H1 (cell line): ENCODE data around the gene ATP5F1A. TPM values are rescaled to one million over a fixed set of nuclear protein-coding genes. Genes with fewer than 3 reads are reported as not detected.

ENCODE experiments used
- CTCF ChIA-PET: fragments of 300-600 bp; sonication (Branson Sonifier 250); formaldehyde crosslinking; loops from one replicate; lab custom pipeline; 2021; ENCODE audit not compliant: partially characterized antibody; lab: Charles Lee
- POLR2A ChIA-PET: fragments of 300-600 bp; sonication (Branson Sonifier 250); formaldehyde crosslinking; loops from one replicate; lab custom pipeline; 2021; ENCODE audit warnings: inconsistent platforms; ENCODE audit not compliant: partially characterized antibody; lab: Charles Lee
- DNase-seq, 2 experiments: peaks; one replicate each; pipeline versions ENCODE4 v3.0.0 to v3.0.0-alpha.2; 2010 to 2022; ENCODE audit warnings: low spot score in 2 of 2, low read depth in 1 of 2, mixed read lengths in 1 of 2
- FAIRE-seq: peaks from 2 replicates; lab custom pipeline; 2011; peaks lifted over from hg19 to GRCh38; lab: Jason Lieb, UNC
- H2AFZ ChIP-seq: 2 replicates; pipeline ENCODE4 v1.8.1; 2012; ENCODE audit warnings: low read length, inconsistent platforms
- H2AK5ac ChIP-seq: 2 replicates; pipeline ENCODE4 v1.6.1; 2013; ENCODE audit warnings: low read depth, low read length
- H2BK120ac ChIP-seq: replicated peaks from 2 replicates; pipeline ENCODE3; 2013; ENCODE audit warnings: low read depth, low read length, inconsistent platforms
- H2BK12ac ChIP-seq: 2 replicates; pipeline ENCODE4 v1.6.1; 2013; ENCODE audit warnings: low read depth, low read length
- H2BK15ac ChIP-seq: 2 replicates; pipeline ENCODE4 v1.6.1; 2013; ENCODE audit warnings: low read length
- H2BK20ac ChIP-seq: 2 replicates; pipeline ENCODE4 v1.6.1; 2013; ENCODE audit warnings: low read length
- H2BK5ac ChIP-seq: 2 replicates; pipeline ENCODE4 v1.6.1; 2013; ENCODE audit warnings: low read depth, low read length
- H3K14ac ChIP-seq: 2 replicates; pipeline ENCODE4 v1.6.1; 2013; ENCODE audit warnings: inconsistent platforms; ENCODE audit not compliant: insufficient read length
- H3K18ac ChIP-seq: 2 replicates; pipeline ENCODE4 v1.6.1; 2013; ENCODE audit warnings: low read length; ENCODE audit errors: extremely low read depth
- H3K23ac ChIP-seq: 2 replicates; pipeline ENCODE4 v1.6.1; 2013; ENCODE audit warnings: inconsistent platforms; ENCODE audit not compliant: insufficient read length
- H3K23me2 ChIP-seq: 2 replicates; pipeline ENCODE4 v1.6.1; 2013; ENCODE audit warnings: low read depth, low read length
- H3K27ac ChIP-seq: 2 replicates; pipeline ENCODE4 v1.6.1; 2011; ENCODE audit warnings: low read depth, low read length, inconsistent platforms
- H3K27me3 ChIP-seq, 4 experiments: replicated peaks in 1 of 4; 1 replicate in 1 of 4; 2 replicates in 3 of 4; pipeline versions ENCODE4 v1.6.1 to v1.8.1; 2011 to 2013; ENCODE audit warnings: low read length in 3 of 4, mild to moderate bottlenecking in 3 of 4, inconsistent platforms in 2 of 4, mixed read lengths in 2 of 4, moderate library complexity in 1 of 4; ENCODE audit not compliant: control insufficient read depth in 3 of 4, insufficient read depth in 3 of 4; ENCODE audit errors: extremely low read depth in 1 of 4
- H3K36me3 ChIP-seq, 4 experiments: 2 replicates each; pipeline versions ENCODE4 v1.6.1 to v1.8.1; 2011 to 2013; ENCODE audit warnings: mild to moderate bottlenecking in 4 of 4, low read length in 3 of 4, moderate library complexity in 2 of 4, control low read depth in 1 of 4, inconsistent platforms in 1 of 4; ENCODE audit not compliant: insufficient read depth in 4 of 4, control insufficient read depth in 2 of 4
- H3K4ac ChIP-seq: replicated peaks from 2 replicates; pipeline ENCODE3; 2013; ENCODE audit warnings: low read length, low read depth, mixed read lengths, inconsistent platforms; ENCODE audit not compliant: insufficient read length
- H3K4me1 ChIP-seq, 4 experiments: replicated peaks in 1 of 4; 1 replicate in 1 of 4; 2 replicates in 3 of 4; pipeline versions ENCODE4 v1.6.1 to v1.8.1; 2011 to 2013; ENCODE audit warnings: low read length in 3 of 4, inconsistent platforms in 2 of 4, mixed read lengths in 1 of 4; ENCODE audit not compliant: insufficient read depth in 4 of 4, control insufficient read depth in 3 of 4
- H3K4me2 ChIP-seq, 2 experiments: 2 replicates each; pipeline versions ENCODE4 v1.6.1 to v1.8.1; 2011 to 2013; ENCODE audit warnings: low read depth in 2 of 2, low read length in 2 of 2, control low read depth in 1 of 2, inconsistent platforms in 1 of 2, mild to moderate bottlenecking in 1 of 2; ENCODE audit not compliant: insufficient read depth in 1 of 2
- H3K4me3 ChIP-seq, 4 experiments: fragments of 200-600, 300-600 bp in 1 of 4; sonication (generic), shearing (Covaris generic), sonication (Bioruptor Twin) in 1 of 4; 2 replicates each; pipeline versions ENCODE4 v1.5.1 to v1.8.1; 2011 to 2016; ENCODE audit warnings: low read length in 4 of 4, low read depth in 3 of 4, control low read depth in 2 of 4, inconsistent platforms in 2 of 4, mild to moderate bottlenecking in 2 of 4, mixed read lengths in 1 of 4, moderate library complexity in 1 of 4; ENCODE audit not compliant: insufficient read depth in 2 of 4; ENCODE audit errors: extremely low read depth in 1 of 4
- H3K56ac ChIP-seq: replicated peaks from 2 replicates; pipeline ENCODE3; 2013; ENCODE audit warnings: low read depth, mild to moderate bottlenecking, mixed read lengths, low read length, inconsistent platforms; ENCODE audit not compliant: insufficient read length
- H3K79me1 ChIP-seq: 2 replicates; pipeline ENCODE4 v1.6.1; 2013; ENCODE audit warnings: low read depth, low read length, control low read depth
- H3K79me2 ChIP-seq, 2 experiments: 2 replicates each; pipeline versions ENCODE4 v1.6.1 to v1.8.1; 2012 to 2013; ENCODE audit warnings: low read length in 2 of 2, mild to moderate bottlenecking in 2 of 2, inconsistent platforms in 1 of 2; ENCODE audit not compliant: insufficient read depth in 2 of 2, control insufficient read depth in 1 of 2
- H3K9ac ChIP-seq, 4 experiments: replicated peaks in 1 of 4; 1 replicate in 1 of 4; 2 replicates in 3 of 4; pipeline versions ENCODE4 v1.6.1 to v1.8.1; 2011 to 2013; ENCODE audit warnings: low read depth in 3 of 4, low read length in 3 of 4, control low read depth in 2 of 4, mild to moderate bottlenecking in 2 of 4, moderate library complexity in 2 of 4, inconsistent platforms in 1 of 4; ENCODE audit errors: extremely low read depth in 1 of 4
- H3K9me3 ChIP-seq, 2 experiments: 2 replicates each; pipeline versions ENCODE4 v1.6.1 to v1.8.1; 2012 to 2013; ENCODE audit warnings: mild to moderate bottlenecking in 2 of 2, moderate library complexity in 2 of 2, control low read depth in 1 of 2, inconsistent platforms in 1 of 2, low read depth in 1 of 2, low read length in 1 of 2, mixed read lengths in 1 of 2; ENCODE audit not compliant: insufficient read depth in 2 of 2
- H4K20me1 ChIP-seq, 2 experiments: replicated peaks in 1 of 2; 2 replicates each; pipeline versions ENCODE3 to v1.8.1; 2011 to 2013; ENCODE audit warnings: inconsistent platforms in 2 of 2, low read length in 2 of 2, mild to moderate bottlenecking in 1 of 2; ENCODE audit not compliant: insufficient read depth in 2 of 2, control insufficient read depth in 1 of 2
- H4K5ac ChIP-seq: 2 replicates; pipeline ENCODE4 v1.6.1; 2013; ENCODE audit warnings: low read length, low read depth, mixed read lengths, inconsistent platforms; ENCODE audit not compliant: insufficient read length
- H4K8ac ChIP-seq: 2 replicates; pipeline ENCODE4 v1.8.0; 2013; ENCODE audit warnings: mild to moderate bottlenecking, moderate library complexity, low read length, inconsistent platforms; ENCODE audit not compliant: insufficient read depth; ENCODE audit errors: extremely low read depth
- H4K91ac ChIP-seq: replicated peaks from 2 replicates; pipeline ENCODE3; 2013; ENCODE audit warnings: low read length, mixed read lengths, inconsistent platforms; ENCODE audit not compliant: insufficient read length
- ATF3 ChIP-seq: IDR thresholded peaks from 2 replicates; pipeline ENCODE4 v1.6.1; 2011; ENCODE audit warnings: low read depth, mild to moderate bottlenecking, low read length; ENCODE audit not compliant: insufficient read depth
- BCL11A ChIP-seq, 2 experiments: IDR thresholded peaks; one replicate each; pipeline ENCODE4 v1.6.1; 2011; ENCODE audit warnings: low read depth in 2 of 2, low read length in 2 of 2, mild to moderate bottlenecking in 2 of 2
- FOSL1 ChIP-seq: IDR thresholded peaks from 2 replicates; pipeline ENCODE4 v1.6.1; 2011; ENCODE audit warnings: mild to moderate bottlenecking, low read depth, low read length, moderate library complexity; ENCODE audit not compliant: insufficient read depth
- JUND ChIP-seq: IDR thresholded peaks from 2 replicates; pipeline ENCODE4 v1.6.1; 2011; ENCODE audit warnings: mild to moderate bottlenecking, improper control_type of control experiment, low read length
- NRF1 ChIP-seq: IDR thresholded peaks from 2 replicates; pipeline ENCODE4 v1.6.1; 2011; ENCODE audit warnings: mild to moderate bottlenecking, low read depth, low read length, improper control_type of control experiment
- TCF12 ChIP-seq: IDR thresholded peaks from 2 replicates; pipeline ENCODE4 v1.6.1; 2011; ENCODE audit warnings: low read depth, mild to moderate bottlenecking, low read length
- WGBS, 2 experiments: shearing (Covaris generic) in 1 of 2; methylation state at CpG; one replicate each; pipeline versions ENCODE4 v1.1.6 to v1.1.7; 2013 to 2015; ENCODE audit warnings: low lambda C conversion rate in 2 of 2, mixed read lengths in 2 of 2, inconsistent platforms in 1 of 2, low coverage in 1 of 2, missing lambda C conversion rate in 1 of 2; ENCODE audit not compliant: insufficient replicate concordance in 2 of 2, insufficient coverage in 1 of 2, insufficient read length in 1 of 2; ENCODE audit errors: extremely low coverage in 1 of 2, missing lambda C conversion rate in 1 of 2; 5-methylcytosine and 5-hydroxymethylcytosine counted together
- polyA plus RNA-seq, 7 experiments: library from polyadenylated mRNA; depleted of rRNA in 3 of 7; stranded (reverse) in 5 of 7; unstranded in 2 of 7; fragments of >200 nt in 5 of 7; fragments of 200-250 nt in 2 of 7; gene quantifications; 1 replicate in 5 of 7; 2 replicates in 1 of 7; 4 replicates in 1 of 7; pipeline versions ENCODE4 v1.2.1 to v1.2.3, GENCODE V29; 2011 to 2013; ENCODE audit warnings: missing spikeins in 2 of 7, mixed read lengths in 2 of 7
- total RNA-seq: library from RNA; stranded (reverse); fragmentation: NEBNext Ultra II Directional; extraction: Animal tissue kit (Norgen Biotek cat#: 25700); gene quantifications from 2 replicates; pipeline ENCODE4 v1.2.1, GENCODE V29; 2021

The ATP5F1A gene
- total and polyA plus RNA-seq, 2 of the 8 experiments (the other 6 are each of a cell fraction or from before 2014, with no cell fraction given): 685 to 970 TPM

GRCh38 chr18:46061387-46061786, 36.7 kb downstream of the ATP5F1A start:
- Histone ChIP-seq H3K27me3 (no peaks in the 10 kb centered on the region), H4K8ac (no peak overlapping the region), H2BK20ac (no peak overlapping the region), H3K79me2 (no peaks in the 10 kb centered on the region), H3K9me3 (no peaks in the 10 kb centered on the region), H3K18ac (no peak overlapping the region), H4K20me1 (no peaks in the 10 kb centered on the region), H3K23ac (no peak overlapping the region), H3K27ac (no peak overlapping the region), H3K36me3 (no peaks in the 10 kb centered on the region), H2BK5ac (no peak overlapping the region), H2BK15ac (no peak overlapping the region), H3K9ac (no peak overlapping the region), H2BK12ac (no peak overlapping the region), H3K4me1 (no peaks in the 10 kb centered on the region), H3K56ac (no peak overlapping the region), H2BK120ac (no peak overlapping the region), H2AK5ac (no peak overlapping the region), H3K4me2 (no peak overlapping the region), H3K23me2 (no peaks in the 10 kb centered on the region), H3K4me3 (no peak overlapping the region), H4K91ac (no peak overlapping the region), H2AFZ (no peak overlapping the region), H4K5ac (no peak overlapping the region), H3K14ac (no peak overlapping the region), H3K79me1 (no peaks in the 10 kb centered on the region), H3K4ac (no peak overlapping the region)
- DNase-seq: no peak
- 90% methylated on average over 3 of the region's 3 CpGs; no CpG with 5 or more reads in 1 of the 2 experiments for WGBS, 2 experiments
- ChIA-PET POLR2A (interaction anchor here (1.0 to 1.4 kb wide), 2 partner anchors 8 to 9 kb away, joined by 3 read pairs; no protein-coding TSS in a partner anchor), CTCF (interaction anchor here (0.6 to 2.5 kb wide), 9 partner anchors 9 to 108 kb away, joined by 3 to 18 read pairs (median 4); partner anchors contain the start of gene PSTPIP2)
- FAIRE-seq: no peak
- TF ChIP-seq FOSL1 (no peak), ATF3 (no peak), JUND (no peak), TCF12 (no peak), BCL11A (IDR thresholded peaks at IDR 0.05; ENCODE audit: low read depth in 2 of 2, low read length in 2 of 2) (no peak), NRF1 (no peak)
